CD4-positive, alpha-beta T cell treated with Interleukin-17A for 1 hour (primary cell): ENCODE measurements around the gene ACER1.
A peak's percentile ranks its signal among the peaks of the same experiment; 100 is the strongest.

ENCODE experiments used
- DNase-seq: peaks from one replicate; pipeline ENCODE4 v3.0.0-alpha.2; 2020

The ACER1 gene

GRCh38 chr19:6263735-6264444 is 69.5 kb downstream of the ACER1 start:
- no peak for DNase-seq

- DNase-seq = no peak
Observed at GRCh38 chr19:6263306-6263705, 70.1 kb downstream of the ACER1 start.

GRCh38 chr19:6262519-6262918 is 70.9 kb downstream of the ACER1 start:
- no peak for DNase-seq

GRCh38 chr19:6261883-6262282 is 71.5 kb downstream of the ACER1 start:
- no peak for DNase-seq

GRCh38 chr19:6260912-6261650 is 72.3 kb downstream of the ACER1 start:
- DNase-seq = peak; percentile 22

GRCh38 chr19:6260376-6260775 is 73.0 kb downstream of the ACER1 start:
- no peak for DNase-seq

GRCh38 chr19:6259312-6259861 is 74.0 kb downstream of the ACER1 start:
- DNase-seq = no peak

GRCh38 chr19:6258812-6259311 is 74.5 kb downstream of the ACER1 start:
- no peak for DNase-seq
